IMR-90 (cell line): ENCODE results near the gene SYPL1. TPM values are rescaled to one million over a fixed set of nuclear protein-coding genes. Genes with fewer than 3 reads are reported as not detected.

Experiments
- ATAC-seq: fragments of 200-7000 bp; cut with Tn5 transposase; 2 replicates; pipeline ENCODE4 v1.9.1; 2020; ENCODE audit warnings: low read depth, mild to moderate bottlenecking, moderate library complexity
- BruUV-seq: library from RNA; stranded (reverse); fragments of 400-500 nt; replicated peaks from 2 replicates; lab custom pipeline; 2021; lab: Mats Ljungman, UMichigan
- CTCF ChIA-PET: fragments of 300-600 bp; formaldehyde crosslinking; extraction: SDS; loops from one replicate; lab custom pipeline; 2021; ENCODE audit warnings: antibody characterized with exemption; lab: Yijun Ruan, JAX
- POLR2A ChIA-PET: fragments of 300-600 bp; sonication (Branson Sonifier 250); formaldehyde crosslinking; loops from one replicate; lab custom pipeline; 2022; ENCODE audit warnings: antibody characterized with exemption; ENCODE audit not compliant: unreplicated experiment; lab: Charles Lee
- DNase-seq: peaks from one replicate; pipeline ENCODE4 v3.0.0; 2013
- H2AFZ ChIP-seq: replicated peaks from 2 replicates; pipeline ENCODE3; 2013; ENCODE audit warnings: low read length, mild to moderate bottlenecking; ENCODE audit not compliant: poor library complexity
- H2AK5ac ChIP-seq: 2 replicates; pipeline ENCODE4 v1.6.1; 2013; ENCODE audit warnings: low read depth, low read length, inconsistent platforms
- H2AK9ac ChIP-seq: replicated peaks from 2 replicates; pipeline ENCODE3; 2013; ENCODE audit warnings: mild to moderate bottlenecking, low read depth, low read length, moderate library complexity; ENCODE audit not compliant: poor library complexity
- H2BK120ac ChIP-seq: 2 replicates; pipeline ENCODE4 v1.6.1; 2013; ENCODE audit warnings: low read depth, low read length, inconsistent platforms
- H2BK15ac ChIP-seq: 3 replicates; pipeline ENCODE4 v1.6.1; 2013; ENCODE audit warnings: low read depth, low read length, inconsistent platforms
- H2BK20ac ChIP-seq: 2 replicates; pipeline ENCODE4 v1.6.1; 2013; ENCODE audit warnings: low read depth, mild to moderate bottlenecking, inconsistent platforms, low read length, moderate library complexity
- H2BK5ac ChIP-seq: 2 replicates; pipeline ENCODE4 v1.6.1; 2013; ENCODE audit warnings: mild to moderate bottlenecking, low read depth, low read length, inconsistent platforms; ENCODE audit not compliant: poor library complexity, severe bottlenecking
- H3K14ac ChIP-seq: replicated peaks from 2 replicates; pipeline ENCODE4 v1.6.1; 2013; ENCODE audit warnings: low read depth, low read length, inconsistent platforms
- H3K18ac ChIP-seq: 2 replicates; pipeline ENCODE4 v1.6.1; 2013; ENCODE audit warnings: low read depth, low read length, control low read depth
- H3K23ac ChIP-seq: 2 replicates; pipeline ENCODE4 v1.6.1; 2013; ENCODE audit warnings: low read depth, low read length, inconsistent platforms
- H3K27ac ChIP-seq: 2 replicates; pipeline ENCODE4 v1.5.1; 2013; ENCODE audit warnings: mild to moderate bottlenecking, control low read depth, low read length; ENCODE audit not compliant: insufficient read depth
- H3K27me3 ChIP-seq: 2 replicates; pipeline ENCODE4 v1.6.1; 2013; ENCODE audit warnings: low read length; ENCODE audit not compliant: control insufficient read depth, insufficient read depth
- H3K36me3 ChIP-seq: 2 replicates; pipeline ENCODE4 v1.6.1; 2013; ENCODE audit warnings: low read length, mixed read lengths; ENCODE audit not compliant: control insufficient read depth, insufficient read depth
- H3K4ac ChIP-seq: 2 replicates; pipeline ENCODE4 v1.6.1; 2013; ENCODE audit warnings: low read depth, low read length, inconsistent platforms
- H3K4me1 ChIP-seq: 2 replicates; pipeline ENCODE4 v1.6.1; 2013; ENCODE audit warnings: low read length, mixed read lengths; ENCODE audit not compliant: control insufficient read depth, insufficient read depth
- H3K4me2 ChIP-seq: 2 replicates; pipeline ENCODE4 v1.6.1; 2013; ENCODE audit warnings: low read depth, mild to moderate bottlenecking, control low read depth, low read length, moderate library complexity
- H3K4me3 ChIP-seq: 2 replicates; pipeline ENCODE4 v1.5.1; 2013; ENCODE audit warnings: low read depth, mild to moderate bottlenecking, control low read depth, low read length, moderate library complexity; ENCODE audit not compliant: insufficient read depth
- H3K56ac ChIP-seq: 2 replicates; pipeline ENCODE4 v1.6.1; 2013; ENCODE audit warnings: low read length, inconsistent platforms; ENCODE audit not compliant: insufficient read depth; ENCODE audit errors: extremely low read depth
- H3K79me1 ChIP-seq, 2 experiments: 2 replicates each; pipeline ENCODE4 v1.6.1; 2013; ENCODE audit warnings: low read length in 2 of 2, inconsistent platforms in 1 of 2, low read depth in 1 of 2
- H3K9ac ChIP-seq: 2 replicates; pipeline ENCODE4 v1.6.1; 2013; ENCODE audit warnings: low read depth, low read length, control low read depth
- H3K9me1 ChIP-seq: 2 replicates; pipeline ENCODE4 v1.6.1; 2013; ENCODE audit warnings: low read length, inconsistent platforms; ENCODE audit not compliant: insufficient read depth
- H3K9me3 ChIP-seq: 2 replicates; pipeline ENCODE4 v1.6.1; 2013; ENCODE audit warnings: low read length; ENCODE audit not compliant: control insufficient read depth, insufficient read depth
- H4K20me1 ChIP-seq: 2 replicates; pipeline ENCODE4 v1.6.1; 2013; ENCODE audit warnings: low read length, inconsistent platforms; ENCODE audit not compliant: insufficient read depth
- H4K5ac ChIP-seq: 2 replicates; pipeline ENCODE4 v1.6.1; 2013; ENCODE audit warnings: mild to moderate bottlenecking, low read depth, low read length, control low read depth
- H4K8ac ChIP-seq, 2 experiments: 2 replicates each; pipeline ENCODE4 v1.6.1; 2013; ENCODE audit warnings: low read depth in 2 of 2, low read length in 2 of 2, control low read depth in 1 of 2, inconsistent platforms in 1 of 2
- H4K91ac ChIP-seq: 2 replicates; pipeline ENCODE4 v1.6.1; 2013; ENCODE audit warnings: low read depth, low read length, inconsistent platforms; ENCODE audit not compliant: insufficient read depth
- BHLHE40 ChIP-seq: fragments of 150-350 bp; IDR thresholded peaks from 2 replicates; pipeline ENCODE4 v1.6.1; 2016; ENCODE audit warnings: mild to moderate bottlenecking, low read depth, low read length
- CHD1 ChIP-seq: IDR thresholded peaks from 2 replicates; pipeline ENCODE4 v1.6.1; 2012; ENCODE audit warnings: low read depth, low read length, improper control_type of control experiment
- FOS ChIP-seq: fragments of 150-350 bp; IDR thresholded peaks from 2 replicates; pipeline ENCODE4 v1.6.1; 2016; ENCODE audit warnings: low read depth, low read length
- MAFK ChIP-seq: IDR thresholded peaks from 2 replicates; pipeline ENCODE4 v1.6.1; 2012; ENCODE audit warnings: low read depth, low read length, improper control_type of control experiment
- MAZ ChIP-seq: IDR thresholded peaks from 2 replicates; pipeline ENCODE4 v1.6.1; 2012; ENCODE audit warnings: low read depth, mild to moderate bottlenecking, low read length, improper control_type of control experiment, moderate library complexity, borderline replicate concordance
- MXI1 ChIP-seq: IDR thresholded peaks from 2 replicates; pipeline ENCODE4 v1.6.1; 2012; ENCODE audit warnings: low read depth, mild to moderate bottlenecking, low read length, moderate library complexity, borderline replicate concordance
- NFE2L2 ChIP-seq: fragments of 150-350 bp; IDR thresholded peaks from 2 replicates; pipeline ENCODE4 v1.6.1; 2016; ENCODE audit warnings: low read depth, mild to moderate bottlenecking, low read length
- POLR2A ChIP-seq: IDR thresholded peaks from 2 replicates; pipeline ENCODE4 v1.6.1; 2012; ENCODE audit warnings: mild to moderate bottlenecking, low read depth, low read length
- RAD21 ChIP-seq: IDR thresholded peaks from 2 replicates; pipeline ENCODE4 v1.6.1; 2012; ENCODE audit warnings: low read length, improper control_type of control experiment
- RCOR1 ChIP-seq: IDR thresholded peaks from 2 replicates; pipeline ENCODE4 v1.6.1; 2012; ENCODE audit warnings: mild to moderate bottlenecking, low read length, improper control_type of control experiment; ENCODE audit not compliant: insufficient replicate concordance
- RFX5 ChIP-seq: IDR thresholded peaks from 2 replicates; pipeline ENCODE4 v1.8.0; 2012; ENCODE audit warnings: low read depth, mild to moderate bottlenecking, low read length, moderate library complexity
- SMC3 ChIP-seq: fragments of 150-350 bp; IDR thresholded peaks from 2 replicates; pipeline ENCODE4 v1.6.1; 2016; ENCODE audit warnings: low read depth, mild to moderate bottlenecking, antibody characterized with exemption, low read length, moderate library complexity
- WGBS, 2 experiments: methylation state at CpG; one replicate each; pipeline versions ENCODE4 v1.1.5 to v1.1.7; 2013; ENCODE audit warnings: missing lambda C conversion rate in 2 of 2; ENCODE audit not compliant: insufficient read length in 1 of 2; ENCODE audit errors: extremely low coverage in 2 of 2; 5-methylcytosine and 5-hydroxymethylcytosine counted together
- dilution Hi-C: fragments of 300-500 bp; cut with HindIII; formaldehyde crosslinking; loops from one replicate; pipeline ENCODE4 v1.14.3; 2018; ENCODE audit warnings: low sequenced_read_pairs; ENCODE audit not compliant: unreplicated experiment
- in situ Hi-C: fragments of 300-500 bp; cut with MboI; formaldehyde crosslinking; loops from 3 replicates; pipeline ENCODE4 v1.14.3; 2019; ENCODE audit warnings: low sequenced_read_pairs, inconsistent platforms, mixed read lengths
- intact Hi-C: fragments of 100-400 bp; cut with micrococcal nuclease; formaldehyde crosslinking; loops from 2 replicates; pipeline ENCODE4 v1.10.0; 2022
- polyA plus RNA-seq, 3 experiments: library from polyadenylated mRNA; depleted of rRNA; stranded (reverse); fragments of >200 nt; gene quantifications; 2 replicates each; pipeline ENCODE4 v1.2.3, GENCODE V29; 2012; ENCODE audit warnings: low replicate concordance in 1 of 3
- total RNA-seq: library from RNA; depleted of rRNA; stranded (reverse); fragments of >200 nt; gene quantifications from 2 replicates; pipeline ENCODE4 v1.2.3, GENCODE V29; 2012
- TF ChIP-seq, protein P1 (sequence below): fragments of 150-350 bp; IDR thresholded peaks from 2 replicates; pipeline ENCODE4 v1.6.1; 2016; ENCODE audit warnings: low read depth, mild to moderate bottlenecking, low read length, moderate library complexity, borderline replicate concordance
- TF ChIP-seq, protein P2 (sequence below): conservative IDR thresholded peaks from 2 replicates; pipeline ENCODE4 v1.5.1; 2012; ENCODE audit warnings: mild to moderate bottlenecking, low read depth, low read length, improper control_type of control experiment

SYPL1 gene
- total and polyA plus RNA-seq, 2 of the 4 experiments (the other 2 are of a cell fraction), result 19.0 to 45.0 TPM

DNA sequence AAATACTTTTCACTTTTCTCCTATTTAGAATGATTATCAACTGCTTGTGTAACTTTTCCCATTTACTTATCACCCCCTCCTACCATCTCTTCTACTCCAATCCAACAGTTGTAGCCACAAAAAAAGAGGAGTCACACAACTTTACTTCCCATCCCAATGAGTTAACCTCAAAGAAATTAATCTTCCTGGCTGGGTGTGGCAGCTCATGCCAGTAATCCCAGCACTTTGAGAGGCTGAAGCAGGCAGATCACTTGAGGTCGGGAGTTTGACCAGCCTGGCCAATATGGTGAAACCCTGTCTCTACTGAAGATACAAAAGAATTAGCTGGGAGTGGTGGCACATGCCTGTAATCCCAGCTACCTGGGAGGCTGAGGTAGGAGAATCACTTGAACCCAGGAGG, 19.9 kb downstream of the SYPL1 start:
- no peak for DNase-seq
- dilution Hi-C loops (no loop called here), in situ Hi-C loops (no loop called here), intact Hi-C loops (no loop called here)
- ChIA-PET CTCF (no interaction called here), POLR2A (no interaction called here)
- Histone ChIP-seq H3K27ac (no peak overlapping the region), H2BK20ac (no peak overlapping the region), H3K4me1 (no peaks in the 10 kb centered on the region), H2AK9ac (no peak overlapping the region), H3K23ac (no peak overlapping the region), H3K36me3 (peaks cover 12% of the 10 kb centered on the region), H3K4me2 (no peak overlapping the region), H3K56ac (no peak overlapping the region), H2BK5ac (no peak overlapping the region), H2AK5ac (no peak overlapping the region), H2BK15ac (no peak overlapping the region), H3K9me3 (no peaks in the 10 kb centered on the region), H4K5ac (no peak overlapping the region), H3K4me3 (no peak overlapping the region), H4K91ac (no peak overlapping the region), H2AFZ (no peak overlapping the region), H3K9me1 (no peaks in the 10 kb centered on the region), H4K20me1 (no peaks in the 10 kb centered on the region), H3K27me3 (no peaks in the 10 kb centered on the region), H2BK120ac (no peak overlapping the region), H4K8ac (no peak overlapping the region), H3K9ac (no peak overlapping the region), H3K18ac (no peak overlapping the region), H3K14ac (no peak overlapping the region), H3K4ac (no peak overlapping the region), H3K79me1 (peaks cover 0 to 3% of the 10 kb centered on the region in 2 experiments; a peak in 2 of 4 replicates)
- WGBS, 2 experiments, result no CpG with 5 or more reads among the region's 1 CpG
- TF ChIP-seq RAD21 (no peak), RCOR1 (no peak), FOS (no peak), NFE2L2 (no peak), POLR2A (no peak), MAZ (no peak), SMC3 (no peak), MXI1 (no peak), BHLHE40 (no peak), CHD1 (no peak), RFX5 (no peak), MAFK (no peak)
- TF ChIP-seq, protein P1, sequence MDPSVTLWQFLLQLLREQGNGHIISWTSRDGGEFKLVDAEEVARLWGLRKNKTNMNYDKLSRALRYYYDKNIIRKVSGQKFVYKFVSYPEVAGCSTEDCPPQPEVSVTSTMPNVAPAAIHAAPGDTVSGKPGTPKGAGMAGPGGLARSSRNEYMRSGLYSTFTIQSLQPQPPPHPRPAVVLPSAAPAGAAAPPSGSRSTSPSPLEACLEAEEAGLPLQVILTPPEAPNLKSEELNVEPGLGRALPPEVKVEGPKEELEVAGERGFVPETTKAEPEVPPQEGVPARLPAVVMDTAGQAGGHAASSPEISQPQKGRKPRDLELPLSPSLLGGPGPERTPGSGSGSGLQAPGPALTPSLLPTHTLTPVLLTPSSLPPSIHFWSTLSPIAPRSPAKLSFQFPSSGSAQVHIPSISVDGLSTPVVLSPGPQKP, result no peak
- TF ChIP-seq, protein P2, sequence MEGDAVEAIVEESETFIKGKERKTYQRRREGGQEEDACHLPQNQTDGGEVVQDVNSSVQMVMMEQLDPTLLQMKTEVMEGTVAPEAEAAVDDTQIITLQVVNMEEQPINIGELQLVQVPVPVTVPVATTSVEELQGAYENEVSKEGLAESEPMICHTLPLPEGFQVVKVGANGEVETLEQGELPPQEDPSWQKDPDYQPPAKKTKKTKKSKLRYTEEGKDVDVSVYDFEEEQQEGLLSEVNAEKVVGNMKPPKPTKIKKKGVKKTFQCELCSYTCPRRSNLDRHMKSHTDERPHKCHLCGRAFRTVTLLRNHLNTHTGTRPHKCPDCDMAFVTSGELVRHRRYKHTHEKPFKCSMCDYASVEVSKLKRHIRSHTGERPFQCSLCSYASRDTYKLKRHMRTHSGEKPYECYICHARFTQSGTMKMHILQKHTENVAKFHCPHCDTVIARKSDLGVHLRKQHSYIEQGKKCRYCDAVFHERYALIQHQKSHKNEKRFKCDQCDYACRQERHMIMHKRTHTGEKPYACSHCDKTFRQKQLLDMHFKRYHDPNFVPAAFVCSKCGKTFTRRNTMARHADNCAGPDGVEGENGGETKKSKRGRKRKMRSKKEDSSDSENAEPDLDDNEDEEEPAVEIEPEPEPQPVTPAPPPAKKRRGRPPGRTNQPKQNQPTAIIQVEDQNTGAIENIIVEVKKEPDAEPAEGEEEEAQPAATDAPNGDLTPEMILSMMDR, result no peak
- ATAC-seq, result no peak
- BruUV-seq, result no TSS peak
